Ectodermal cell (in vitro differentiated cells): Measurements from ENCODE around the gene TAF8. TPM values are rescaled to one million over a fixed set of nuclear protein-coding genes. Genes with fewer than 3 reads are reported as not detected.
"Not testable (repeated sequence)": the region's sequence is repeated elsewhere in the genome, so short reads cannot be mapped to it uniquely, and the experiment has no call there.

ENCODE experiments used
- H3K27ac ChIP-seq: 2 replicates; pipeline ENCODE4 v1.7.0; 2013; ENCODE audit warnings: mild to moderate bottlenecking, low read depth, low read length; ENCODE audit not compliant: insufficient read depth, poor library complexity, severe bottlenecking
- H3K27me3 ChIP-seq: 2 replicates; pipeline ENCODE4 v1.7.0; 2013; ENCODE audit warnings: mild to moderate bottlenecking, low read length; ENCODE audit not compliant: insufficient read depth, control insufficient read depth, poor library complexity, severe bottlenecking
- H3K36me3 ChIP-seq: one replicate; pipeline ENCODE4 v1.7.0; 2013; ENCODE audit warnings: low read length; ENCODE audit not compliant: control insufficient read depth, insufficient read depth
- H3K4me1 ChIP-seq: one replicate; pipeline ENCODE4 v1.7.0; 2013; ENCODE audit warnings: low read length; ENCODE audit not compliant: control insufficient read depth, insufficient read depth
- H3K4me3 ChIP-seq: 2 replicates; pipeline ENCODE4 v1.7.0; 2013; ENCODE audit warnings: low read depth, low read length, control low read depth; ENCODE audit not compliant: insufficient read depth
- H3K9me3 ChIP-seq: 2 replicates; pipeline ENCODE4 v1.7.0; 2013; ENCODE audit warnings: mild to moderate bottlenecking, low read length, moderate library complexity; ENCODE audit not compliant: control insufficient read depth
- WGBS, 2 experiments: methylation state at CpG; one replicate each; pipeline ENCODE4 v1.1.7; 2013; ENCODE audit warnings: missing lambda C conversion rate in 2 of 2; 5-methylcytosine and 5-hydroxymethylcytosine counted together
- polyA plus RNA-seq, 4 experiments: library from polyadenylated mRNA; stranded (reverse); fragments of 50-300 nt; gene quantifications; one replicate each; pipeline ENCODE4 v1.2.3, GENCODE V29; 2013

The TAF8 gene
- 39.1 TPM for polyA plus RNA-seq (2013, experiment 1 of 4)
- 33.5 TPM for polyA plus RNA-seq (2013, experiment 2 of 4)
- polyA plus RNA-seq (2013, experiment 3 of 4) = 26.6 TPM
- 25.5 TPM for polyA plus RNA-seq (2013, experiment 4 of 4)

- Histone ChIP-seq H3K9me3 (no peaks in the 10 kb centered on the region), H3K36me3 (peaks cover 21% of the 10 kb centered on the region), H3K4me1 (peaks cover 8% of the 10 kb centered on the region), H3K4me3 (peak within 1 kb of the TSS; percentile 79), H3K27me3 (peaks cover 44% of the 10 kb centered on the region), H3K27ac (peak within 1 kb of the TSS; percentile 84)
- WGBS, 2 experiments = 3 to 4% methylated on average over 58 to 59 of the region's 59 CpGs
Measured at GRCh38 chr6:42050297-42051267, at the start of gene TAF8. TSS of gene TAF8 (plus strand) at chr6:42050524. CDS start at chr6:42050542, 18 bp downstream.

GRCh38 chr6:42001506-42001905 is 48.8 kb upstream of the TAF8 start:
- WGBS, 2 experiments = 94 to 95% methylated on average over 6 of the region's 6 CpGs
- no peak overlapping the region for H3K4me3 ChIP-seq

GRCh38 chr6:42003658-42004057 is 46.7 kb upstream of the TAF8 start:
- not testable (repeated sequence) for H3K4me3 ChIP-seq, H3K4me1 ChIP-seq, H3K9me3 ChIP-seq, H3K27me3 ChIP-seq, H3K36me3 ChIP-seq, H3K27ac ChIP-seq
- WGBS, 2 experiments = 88% methylated on average over 1 of the region's 1 CpG; no CpG with 5 or more reads in 1 of the 2 experiments

More at GRCh38 chr6:42001506-42001905, 48.8 kb upstream of the TAF8 start:
- H3K36me3 ChIP-seq = no peaks in the 10 kb centered on the region
- H3K27ac ChIP-seq = no peak overlapping the region
- H3K9me3 ChIP-seq = no peaks in the 10 kb centered on the region
- H3K4me1 ChIP-seq = no peaks in the 10 kb centered on the region
- H3K27me3 ChIP-seq = no peaks in the 10 kb centered on the region

- Histone ChIP-seq H3K4me3 (no peak overlapping the region), H3K27ac (no peak overlapping the region), H3K36me3 (no peaks in the 10 kb centered on the region), H3K27me3 (no peaks in the 10 kb centered on the region), H3K9me3 (no peaks in the 10 kb centered on the region), H3K4me1 (peaks cover 9% of the 10 kb centered on the region)
- 88 to 89% methylated on average over 14 to 15 of the region's 15 CpGs for WGBS, 2 experiments
Measured at GRCh38 chr6:42007286-42008137, 42.8 kb upstream of the TAF8 start.

- not testable (repeated sequence) for H3K36me3 ChIP-seq, H3K9me3 ChIP-seq, H3K4me1 ChIP-seq, H3K27ac ChIP-seq, H3K27me3 ChIP-seq, H3K4me3 ChIP-seq
- 91 to 94% methylated on average over 8 of the region's 8 CpGs for WGBS, 2 experiments
Measured at GRCh38 chr6:42008138-42008528, 42.2 kb upstream of the TAF8 start.

- Histone ChIP-seq H3K36me3 (no peaks in the 10 kb centered on the region), H3K27me3 (no peaks in the 10 kb centered on the region), H3K4me1 (peaks cover 9% of the 10 kb centered on the region)
Measured at GRCh38 chr6:42009844-42010184, 40.5 kb upstream of the TAF8 start.

GRCh38 chr6:42010185-42010891 is 40.0 kb upstream of the TAF8 start:
- no peak overlapping the region for H3K4me3 ChIP-seq
- no peaks in the 10 kb centered on the region for H3K27me3 ChIP-seq
- WGBS, 2 experiments = 52 to 55% methylated on average over 10 to 11 of the region's 11 CpGs
- no peaks in the 10 kb centered on the region for H3K9me3 ChIP-seq
- H3K36me3 ChIP-seq = no peaks in the 10 kb centered on the region
- H3K4me1 ChIP-seq = peaks cover 9% of the 10 kb centered on the region
- no peak overlapping the region for H3K27ac ChIP-seq

More at GRCh38 chr6:42009844-42010184, 40.5 kb upstream of the TAF8 start:
- H3K27ac ChIP-seq = no peak overlapping the region
- no peak overlapping the region for H3K4me3 ChIP-seq
- H3K9me3 ChIP-seq = no peaks in the 10 kb centered on the region

- Histone ChIP-seq H3K27me3 (no peaks in the 10 kb centered on the region), H3K4me3 (no peak overlapping the region), H3K36me3 (no peaks in the 10 kb centered on the region), H3K4me1 (peaks cover 9% of the 10 kb centered on the region), H3K9me3 (no peaks in the 10 kb centered on the region), H3K27ac (no peak overlapping the region)
- 96 to 98% methylated on average over 1 of the region's 1 CpG for WGBS, 2 experiments
Measured at GRCh38 chr6:42010909-42011308, 39.4 kb upstream of the TAF8 start.

GRCh38 chr6:42012501-42013133 is 37.7 kb upstream of the TAF8 start:
- Histone ChIP-seq H3K9me3 (no peaks in the 10 kb centered on the region), H3K36me3 (no peaks in the 10 kb centered on the region), H3K4me3 (no peak overlapping the region), H3K4me1 (peaks cover 9% of the 10 kb centered on the region), H3K27ac (no peak overlapping the region), H3K27me3 (no peaks in the 10 kb centered on the region)
- 88 to 91% methylated on average over 3 of the region's 3 CpGs for WGBS, 2 experiments
